HCT116 (cell line): ENCODE results near the gene OGA. TPM values are rescaled to one million over a fixed set of nuclear protein-coding genes. Genes with fewer than 3 reads are reported as not detected.

Experiments
- ATAC-seq: fragments of 200-7000 bp; cut with Tn5 transposase; 2 replicates; pipeline ENCODE4 v1.9.1; 2020; ENCODE audit warnings: mild to moderate bottlenecking, moderate library complexity
- BruUV-seq: library from RNA; stranded (reverse); fragments of 400-500 nt; replicated peaks from 2 replicates; lab custom pipeline; 2021; lab: Mats Ljungman, UMichigan
- CTCF ChIA-PET: fragments of 300-600 bp; sonication (Branson Sonifier 250); formaldehyde crosslinking; loops from one replicate; lab custom pipeline; 2021; ENCODE audit warnings: antibody characterized with exemption; lab: Charles Lee
- POLR2A ChIA-PET: fragments of 300-600, 350-600 bp; sonication (Branson Sonifier 250); formaldehyde crosslinking; loops from one replicate; lab custom pipeline; 2021; ENCODE audit warnings: antibody characterized with exemption; lab: Charles Lee
- RAD21 ChIA-PET, 2 experiments: fragments of 300-600 bp; sonication (Branson Sonifier 250); formaldehyde crosslinking; loops; one replicate each; lab custom pipeline; 2023; ENCODE audit warnings: low total read pairs in 2 of 2; ENCODE audit not compliant: uncharacterized antibody in 2 of 2, unreplicated experiment in 2 of 2, low non-redundant PET in 1 of 2; lab: Charles Lee
- DNase-seq: peaks from one replicate; pipeline ENCODE4 v3.0.0-alpha.2; 2010; ENCODE audit warnings: low read depth, low spot score
- H2AFZ ChIP-seq: fragments of 200-600 bp; shearing (Covaris generic), sonication (generic); 2 replicates; pipeline ENCODE4 v1.6.1; 2017; ENCODE audit warnings: low read depth, mixed run types, mixed read lengths, antibody characterized with exemption, low read length; ENCODE audit not compliant: poor library complexity, severe bottlenecking
- H3K27ac ChIP-seq: 2 replicates; pipeline ENCODE4 v1.5.1; 2012; ENCODE audit warnings: low read depth, low read length
- H3K27me3 ChIP-seq: fragments of 200-600 bp; sonication (generic); 2 replicates; pipeline ENCODE4 v1.6.1; 2016; ENCODE audit warnings: mixed run types, low read length, mixed read lengths; ENCODE audit not compliant: insufficient read depth
- H3K36me3 ChIP-seq, 2 experiments: fragments of 200-500 bp in 1 of 2; fragments of 200-600 bp in 1 of 2; sonication (Bioruptor generic) in 1 of 2; sonication (generic) in 1 of 2; 2 replicates each; pipeline versions ENCODE4 v1.5.1 to v1.6.1; 2014 to 2016; ENCODE audit warnings: low read length in 2 of 2, inconsistent platforms in 1 of 2, mixed read lengths in 1 of 2, mixed run types in 1 of 2; ENCODE audit not compliant: insufficient read depth in 2 of 2, control insufficient read depth in 1 of 2
- H3K4me1 ChIP-seq, 2 experiments: fragments of 200-600 bp in 1 of 2; sonication (generic) in 1 of 2; 2 replicates each; pipeline versions ENCODE4 v1.5.1 to v1.6.1; 2012 to 2017; ENCODE audit warnings: low read length in 2 of 2, inconsistent platforms in 1 of 2, mild to moderate bottlenecking in 1 of 2, mixed read lengths in 1 of 2, mixed run types in 1 of 2, moderate library complexity in 1 of 2; ENCODE audit not compliant: insufficient read depth in 2 of 2, control insufficient read depth in 1 of 2
- H3K4me2 ChIP-seq: fragments of 200-600 bp; sonication (generic); 2 replicates; pipeline ENCODE4 v1.6.1; 2017; ENCODE audit warnings: mixed run types, low read length, mixed read lengths
- H3K4me3 ChIP-seq, 2 experiments: fragments of 200-600 bp in 1 of 2; sonication (generic) in 1 of 2; replicated peaks in 1 of 2; 2 replicates each; pipeline ENCODE4 v1.5.1; 2011 to 2016; ENCODE audit warnings: low read length in 2 of 2, control low read depth in 1 of 2, low read depth in 1 of 2, mild to moderate bottlenecking in 1 of 2, mixed read lengths in 1 of 2, mixed run types in 1 of 2
- H3K79me2 ChIP-seq: fragments of 200-600 bp; sonication (generic); 2 replicates; pipeline ENCODE4 v1.6.1; 2017; ENCODE audit warnings: mild to moderate bottlenecking, mixed run types, low read length, moderate library complexity, mixed read lengths; ENCODE audit not compliant: insufficient read depth
- H3K9ac ChIP-seq: fragments of 200-600 bp; sonication (generic); 2 replicates; pipeline ENCODE4 v1.6.1; 2016; ENCODE audit warnings: low read length, mixed read lengths
- H3K9me2 ChIP-seq: fragments of 200-600 bp; sonication (generic), shearing (Covaris generic); 2 replicates; pipeline ENCODE4 v1.6.1; 2017; ENCODE audit warnings: mixed run types, mild to moderate bottlenecking, moderate library complexity; ENCODE audit not compliant: insufficient read depth
- H3K9me3 ChIP-seq, 2 experiments: fragments of 200-500 bp in 1 of 2; fragments of 200-600 bp in 1 of 2; sonication (Bioruptor generic) in 1 of 2; sonication (generic) in 1 of 2; 2 replicates each; pipeline ENCODE4 v1.6.1; 2014 to 2017; ENCODE audit warnings: low read length in 2 of 2, mixed read lengths in 2 of 2, inconsistent platforms in 1 of 2, low read depth in 1 of 2, mild to moderate bottlenecking in 1 of 2, mixed run types in 1 of 2, moderate library complexity in 1 of 2; ENCODE audit not compliant: control insufficient read depth in 1 of 2, insufficient read depth in 1 of 2
- H4K20me1 ChIP-seq: fragments of 200-600 bp; sonication (generic), shearing (Covaris generic); 2 replicates; pipeline ENCODE4 v1.6.1; 2017; ENCODE audit warnings: mixed run types, mild to moderate bottlenecking, moderate library complexity; ENCODE audit not compliant: insufficient read depth
- CEBPB ChIP-seq: IDR thresholded peaks from 2 replicates; pipeline ENCODE4 v1.6.1; 2012; ENCODE audit warnings: low read depth
- RAD21 ChIP-seq: IDR thresholded peaks from 2 replicates; pipeline ENCODE4 v1.6.1; 2012; ENCODE audit warnings: low read depth, mild to moderate bottlenecking
- SIN3A ChIP-seq: IDR thresholded peaks from 2 replicates; pipeline ENCODE4 v1.6.1; 2012; ENCODE audit warnings: low read depth
- SP1 ChIP-seq: IDR thresholded peaks from 2 replicates; pipeline ENCODE4 v1.6.1; 2012; ENCODE audit warnings: low read depth
- YY1 ChIP-seq: IDR thresholded peaks from 2 replicates; pipeline ENCODE4 v1.6.1; 2011; ENCODE audit warnings: low read length, low read depth, moderate library complexity, mild to moderate bottlenecking; ENCODE audit not compliant: insufficient replicate concordance; ENCODE audit errors: extremely low read depth
- ZNF274 ChIP-seq: fragments of 200-500 bp; sonication (Bioruptor generic); IDR thresholded peaks from 2 replicates; pipeline ENCODE4 v1.6.1; 2014; ENCODE audit warnings: mild to moderate bottlenecking, low read depth, low read length, inconsistent platforms
- intact Hi-C: fragments of 100-400 bp; cut with micrococcal nuclease; formaldehyde crosslinking; loops from 2 replicates; pipeline ENCODE4 v1.10.0; 2022
- total RNA-seq: library from RNA; stranded (reverse); gene quantifications from one replicate; pipeline ENCODE4 v1.2.1, GENCODE V29; 2021; ENCODE audit not compliant: unreplicated experiment
- TF ChIP-seq, protein P1 (sequence below): IDR thresholded peaks from 2 replicates; pipeline ENCODE4 v1.6.1; 2012
- TF ChIP-seq, protein P2 (sequence below): IDR thresholded peaks from 2 replicates; pipeline ENCODE4 v1.6.1; 2011; ENCODE audit warnings: mild to moderate bottlenecking, low read length, moderate library complexity; ENCODE audit not compliant: insufficient replicate concordance; ENCODE audit errors: extremely low read depth

Gene OGA
- total RNA-seq, 1 experiment from 2014 or later = 127 TPM

DNA sequence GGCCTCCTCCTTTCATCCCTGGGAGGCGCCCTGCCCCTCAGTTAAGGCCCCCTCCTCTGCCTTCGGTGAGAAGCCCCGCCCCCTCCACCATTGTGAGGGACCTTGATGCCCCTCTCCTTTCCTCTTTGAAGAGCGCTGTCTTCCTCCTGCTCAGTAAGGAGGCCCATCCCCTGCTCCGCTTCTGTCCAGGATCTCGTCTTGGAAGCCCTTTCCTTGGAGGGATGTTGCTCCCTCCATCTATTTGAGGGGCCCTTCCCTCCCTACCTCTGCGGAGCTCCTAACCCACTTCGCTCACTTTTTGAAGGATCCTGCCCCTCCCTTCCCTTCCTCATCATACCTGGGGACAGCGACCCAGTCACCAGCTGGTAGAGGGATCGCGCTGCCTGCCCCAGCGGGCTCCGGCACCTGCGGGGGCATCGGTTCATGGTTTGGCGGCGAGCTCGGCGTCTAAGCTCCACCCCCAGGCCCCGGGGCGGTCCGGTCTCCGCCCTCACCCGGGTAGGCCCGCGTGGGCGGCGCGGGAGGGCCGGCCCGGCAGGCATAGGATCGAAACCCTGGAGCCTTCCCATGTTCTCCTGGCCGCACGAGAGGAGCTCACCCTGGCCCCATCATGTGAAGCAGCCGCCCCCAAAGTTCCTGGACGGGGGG lies 21.3 kb upstream of the OGA start (continued):
- no peak for TF ChIP-seq SIN3A
- TF ChIP-seq, protein P1, sequence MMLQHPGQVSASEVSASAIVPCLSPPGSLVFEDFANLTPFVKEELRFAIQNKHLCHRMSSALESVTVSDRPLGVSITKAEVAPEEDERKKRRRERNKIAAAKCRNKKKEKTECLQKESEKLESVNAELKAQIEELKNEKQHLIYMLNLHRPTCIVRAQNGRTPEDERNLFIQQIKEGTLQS = no peak
- TF ChIP-seq YY1 = no peak

DNA sequence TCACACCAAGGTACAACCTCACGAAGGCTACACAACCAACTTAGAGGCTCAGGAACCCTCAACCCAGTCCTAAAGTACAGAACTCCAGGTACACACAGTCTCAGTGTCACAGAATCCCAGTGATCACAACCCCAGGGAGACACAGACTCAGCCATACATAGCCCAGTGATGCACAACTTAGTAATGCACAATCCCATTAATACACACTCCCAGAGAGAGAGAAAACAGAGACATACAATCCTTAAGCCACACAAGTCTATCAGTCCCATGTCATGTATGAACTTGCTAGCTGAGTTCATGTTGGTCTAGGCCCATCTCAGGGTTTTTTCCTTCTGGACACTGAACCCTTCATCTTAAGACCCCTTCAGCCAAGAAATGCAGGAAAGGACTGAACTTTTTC lies 20.8 kb upstream of the OGA start:
- CTCF ChIA-PET = interaction anchor here (0.6 to 5.9 kb wide), 20 partner anchors 10 to 841 kb away, joined by 3 to 267 read pairs (median 12); no protein-coding TSS in a partner anchor
- no peaks in the 10 kb centered on the region for H3K36me3 ChIP-seq
- TF ChIP-seq, protein P2, sequence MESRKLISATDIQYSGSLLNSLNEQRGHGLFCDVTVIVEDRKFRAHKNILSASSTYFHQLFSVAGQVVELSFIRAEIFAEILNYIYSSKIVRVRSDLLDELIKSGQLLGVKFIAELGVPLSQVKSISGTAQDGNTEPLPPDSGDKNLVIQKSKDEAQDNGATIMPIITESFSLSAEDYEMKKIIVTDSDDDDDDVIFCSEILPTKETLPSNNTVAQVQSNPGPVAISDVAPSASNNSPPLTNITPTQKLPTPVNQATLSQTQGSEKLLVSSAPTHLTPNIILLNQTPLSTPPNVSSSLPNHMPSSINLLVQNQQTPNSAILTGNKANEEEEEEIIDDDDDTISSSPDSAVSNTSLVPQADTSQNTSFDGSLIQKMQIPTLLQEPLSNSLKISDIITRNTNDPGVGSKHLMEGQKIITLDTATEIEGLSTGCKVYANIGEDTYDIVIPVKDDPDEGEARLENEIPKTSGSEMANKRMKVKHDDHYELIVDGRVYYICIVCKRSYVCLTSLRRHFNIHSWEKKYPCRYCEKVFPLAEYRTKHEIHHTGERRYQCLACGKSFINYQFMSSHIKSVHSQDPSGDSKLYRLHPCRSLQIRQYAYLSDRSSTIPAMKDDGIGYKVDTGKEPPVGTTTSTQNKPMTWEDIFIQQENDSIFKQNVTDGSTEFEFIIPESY = no peak
- TF ChIP-seq RAD21 = no peak
- TF ChIP-seq CEBPB = no peak
- TF ChIP-seq YY1 = no peak
- no peak for TF ChIP-seq SP1
- no peak for TF ChIP-seq ZNF274
- TF ChIP-seq SIN3A = no peak
- no peaks in the 10 kb centered on the region for H3K9me3 ChIP-seq
- no peaks in the 10 kb centered on the region for H3K79me2 ChIP-seq
- peaks cover 14 to 48% of the 10 kb centered on the region in 2 experiments for H3K4me1 ChIP-seq
- intact Hi-C loops = loop anchor here (5.0 kb wide), 1 partner anchor 218 kb away; the partner anchor contains the start of gene ARMH3
- peak overlapping the region; percentile 69; the same call in 1 of the 2 replicates for H3K9ac ChIP-seq
- peak overlapping the region; percentile 95 for H3K4me2 ChIP-seq
- POLR2A ChIA-PET = interaction anchor here (2.1 to 3.0 kb wide), 2 partner anchors 20 to 171 kb away, joined by 10 to 21 read pairs; partner anchors contain the start of gene OGA
- H2AFZ ChIP-seq = no peak overlapping the region
- H3K27ac ChIP-seq = no peak overlapping the region
- BruUV-seq = no TSS peak
- H3K4me3 ChIP-seq = peak overlapping the region; percentile 48 to 60; a peak in 3 of 4 replicates
- ATAC-seq (no peak), DNase-seq (no peak)
- RAD21 ChIA-PET = interaction anchor here (1.0 to 3.6 kb wide), 6 partner anchors 21 to 234 kb away, joined by 6 to 50 read pairs (median 8); partner anchors contain the start of gene OGA (in 2 of the 2)
- H3K27me3 ChIP-seq = no peaks in the 10 kb centered on the region
- H3K9me2 ChIP-seq = no peaks in the 10 kb centered on the region
- H4K20me1 ChIP-seq = no peaks in the 10 kb centered on the region
